Osteocyte (in vitro differentiated cells): ENCODE results near the gene BPIFB4. TPM values are rescaled to one million over a fixed set of nuclear protein-coding genes. Genes with fewer than 3 reads are reported as not detected.
"Not testable (repeated sequence)": the region's sequence is repeated elsewhere in the genome, so short reads cannot be mapped to it uniquely, and the experiment has no call there.

ENCODE experiments used
- DNase-seq: peaks from one replicate; pipeline ENCODE4 v3.0.0; 2021; ENCODE audit warnings: mixed read lengths; ENCODE audit not compliant: unreplicated experiment; ENCODE audit errors: extremely low spot score
- H3K27ac Mint-ChIP-seq: one replicate; pipeline ENCODE4 v1.8.0; 2021; ENCODE audit warnings: mild to moderate bottlenecking, mixed read lengths; ENCODE audit not compliant: unreplicated experiment
- H3K27me3 Mint-ChIP-seq: one replicate; pipeline ENCODE4 v1.8.0; 2021; ENCODE audit warnings: mixed read lengths; ENCODE audit not compliant: unreplicated experiment
- H3K36me3 Mint-ChIP-seq: one replicate; pipeline ENCODE4 v1.8.0; 2021; ENCODE audit warnings: mixed read lengths; ENCODE audit not compliant: unreplicated experiment
- H3K4me1 Mint-ChIP-seq: one replicate; pipeline ENCODE4 v1.8.0; 2021; ENCODE audit warnings: mixed read lengths; ENCODE audit not compliant: unreplicated experiment
- H3K4me3 Mint-ChIP-seq: one replicate; pipeline ENCODE4 v1.8.0; 2021; ENCODE audit warnings: mild to moderate bottlenecking, moderate library complexity, mixed read lengths; ENCODE audit not compliant: unreplicated experiment
- H3K9me3 Mint-ChIP-seq: one replicate; pipeline ENCODE4 v1.8.0; 2021; ENCODE audit warnings: mixed read lengths; ENCODE audit not compliant: unreplicated experiment
- total RNA-seq: library from RNA; stranded (reverse); gene quantifications from 2 replicates; pipeline ENCODE4 v1.2.1, GENCODE V29; 2021
- TF ChIP-seq, protein P1 (sequence below): fragments of 200-600 bp; sonication (generic); IDR thresholded peaks from 2 replicates; pipeline ENCODE4 v1.5.0; 2021; ENCODE audit warnings: antibody characterized with exemption, mild to moderate bottlenecking, moderate library complexity

BPIFB4 gene
- total RNA-seq, 1 donor from 2014 or later: not detected

DNA sequence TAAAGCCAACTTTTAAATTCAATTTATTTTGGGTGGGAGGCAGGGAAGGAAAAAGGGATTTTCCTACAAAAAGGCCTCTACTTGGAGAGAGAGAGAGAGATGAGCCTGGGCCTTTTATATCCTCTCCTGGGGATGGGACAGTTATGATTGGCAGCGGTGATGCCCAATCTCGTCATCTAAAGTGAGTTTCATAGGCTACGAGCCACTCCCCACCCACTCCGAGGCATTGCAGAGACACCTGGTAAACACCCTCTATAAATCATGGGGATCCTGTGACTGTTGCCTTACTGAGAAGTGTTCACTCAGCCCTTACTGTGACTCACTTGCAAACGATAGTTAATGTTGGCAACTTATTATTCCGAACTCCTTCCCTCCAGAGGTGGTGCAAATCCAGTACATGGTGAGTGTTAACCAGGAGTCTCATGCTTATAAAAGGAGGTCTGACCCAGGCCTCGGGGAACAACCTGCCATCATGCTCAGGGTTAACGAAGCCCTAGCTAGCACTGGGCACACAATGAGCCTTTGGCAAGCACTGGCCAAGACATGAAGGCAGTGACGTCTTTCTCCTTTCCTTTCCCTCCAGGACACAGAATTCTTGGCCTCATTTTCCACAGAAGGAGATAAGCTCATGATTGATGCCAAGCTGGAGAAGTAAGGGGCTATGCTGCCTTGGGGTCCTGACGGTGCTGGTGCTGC lies 20.5 kb downstream of the BPIFB4 start:
- TF ChIP-seq, protein P1, sequence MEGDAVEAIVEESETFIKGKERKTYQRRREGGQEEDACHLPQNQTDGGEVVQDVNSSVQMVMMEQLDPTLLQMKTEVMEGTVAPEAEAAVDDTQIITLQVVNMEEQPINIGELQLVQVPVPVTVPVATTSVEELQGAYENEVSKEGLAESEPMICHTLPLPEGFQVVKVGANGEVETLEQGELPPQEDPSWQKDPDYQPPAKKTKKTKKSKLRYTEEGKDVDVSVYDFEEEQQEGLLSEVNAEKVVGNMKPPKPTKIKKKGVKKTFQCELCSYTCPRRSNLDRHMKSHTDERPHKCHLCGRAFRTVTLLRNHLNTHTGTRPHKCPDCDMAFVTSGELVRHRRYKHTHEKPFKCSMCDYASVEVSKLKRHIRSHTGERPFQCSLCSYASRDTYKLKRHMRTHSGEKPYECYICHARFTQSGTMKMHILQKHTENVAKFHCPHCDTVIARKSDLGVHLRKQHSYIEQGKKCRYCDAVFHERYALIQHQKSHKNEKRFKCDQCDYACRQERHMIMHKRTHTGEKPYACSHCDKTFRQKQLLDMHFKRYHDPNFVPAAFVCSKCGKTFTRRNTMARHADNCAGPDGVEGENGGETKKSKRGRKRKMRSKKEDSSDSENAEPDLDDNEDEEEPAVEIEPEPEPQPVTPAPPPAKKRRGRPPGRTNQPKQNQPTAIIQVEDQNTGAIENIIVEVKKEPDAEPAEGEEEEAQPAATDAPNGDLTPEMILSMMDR: no peak
- Mint-ChIP-seq H3K27me3 (no peaks in the 10 kb centered on the region), H3K36me3 (no peaks in the 10 kb centered on the region), H3K9me3 (no peaks in the 10 kb centered on the region), H3K4me1 (no peaks in the 10 kb centered on the region), H3K4me3 (no peak overlapping the region), H3K27ac (no peak overlapping the region)
- DNase-seq: no peak

DNA sequence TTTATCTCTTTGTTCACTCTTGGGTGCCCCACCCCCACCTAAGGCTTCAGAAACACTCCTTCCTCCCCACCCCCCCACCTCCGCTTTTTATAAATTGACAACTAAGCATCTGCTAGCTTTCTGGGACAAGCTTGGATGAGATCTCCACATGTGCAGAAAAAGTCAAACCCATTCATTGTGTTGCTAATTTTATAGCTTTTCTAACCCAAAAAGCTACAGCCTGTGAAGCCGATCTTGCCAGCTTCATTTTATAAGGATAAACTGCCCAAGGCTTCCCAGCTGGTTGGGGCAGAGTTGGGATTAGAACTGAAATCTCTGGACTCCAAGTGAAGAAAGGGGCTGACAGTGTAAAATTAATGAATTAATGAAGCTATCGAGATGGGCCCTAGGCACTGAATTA lies 24.1 kb downstream of the BPIFB4 start:
- Mint-ChIP-seq H3K36me3 (no peaks in the 10 kb centered on the region), H3K9me3 (no peaks in the 10 kb centered on the region), H3K27me3 (peaks cover 2% of the 10 kb centered on the region), H3K27ac (no peak overlapping the region), H3K4me1 (no peaks in the 10 kb centered on the region), H3K4me3 (no peak overlapping the region)
- TF ChIP-seq, protein P1: no peak
- DNase-seq: no peak

DNA sequence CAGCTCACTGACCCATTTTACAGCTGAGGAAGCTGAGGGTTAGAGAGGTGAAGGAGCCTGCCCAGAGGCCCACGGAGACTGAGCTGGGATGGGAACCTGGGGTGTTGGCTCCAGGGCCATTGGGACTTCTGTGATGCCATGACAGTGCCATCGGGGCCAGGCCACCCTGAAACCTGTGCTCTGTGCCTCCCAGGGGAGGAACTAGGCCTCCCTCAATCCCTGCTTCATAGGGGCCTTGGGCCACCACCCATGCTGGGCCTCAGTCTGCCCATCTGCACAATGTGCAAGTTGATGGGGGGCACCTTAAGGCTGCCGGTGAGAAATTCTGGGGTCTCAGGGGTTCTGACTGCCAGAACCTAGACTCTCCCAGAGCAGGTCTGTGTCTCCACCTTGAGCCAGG lies 24.9 kb downstream of the BPIFB4 start:
- no peak for DNase-seq
- Mint-ChIP-seq H3K4me1 (no peaks in the 10 kb centered on the region), H3K9me3 (no peaks in the 10 kb centered on the region), H3K4me3 (no peak overlapping the region), H3K27me3 (peaks cover 2% of the 10 kb centered on the region), H3K36me3 (no peaks in the 10 kb centered on the region), H3K27ac (no peak overlapping the region)
- TF ChIP-seq, protein P1: no peak

DNA sequence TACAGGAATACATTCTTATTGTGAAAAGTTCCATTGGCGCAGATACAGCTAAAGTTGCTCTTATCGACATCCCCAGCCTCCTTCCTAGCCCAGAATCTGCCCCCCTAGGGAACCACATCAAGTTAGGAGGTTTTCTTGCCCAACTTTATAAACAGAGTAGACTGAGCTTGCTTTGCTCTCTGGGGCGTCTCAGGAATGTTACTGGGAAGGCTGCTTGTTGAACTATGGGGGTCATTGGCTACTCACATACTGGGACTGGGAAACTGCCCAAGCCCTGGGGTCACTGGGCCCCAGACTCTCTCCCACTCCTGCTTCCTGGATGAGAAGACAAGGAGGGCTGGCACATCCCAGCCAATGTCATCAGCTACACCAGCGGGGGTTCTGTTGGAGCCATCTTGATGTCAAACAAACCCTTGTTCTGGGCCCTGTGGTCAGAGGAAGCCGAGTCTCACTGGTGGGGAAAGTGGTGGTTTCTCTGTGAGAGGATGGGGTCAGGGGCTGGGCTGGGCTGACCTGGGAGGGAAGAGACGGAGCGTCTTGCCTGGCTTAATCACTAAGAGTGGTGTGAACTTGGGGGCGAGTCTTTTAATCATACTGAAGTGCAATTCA lies 26.0 kb downstream of the BPIFB4 start:
- H3K36me3 Mint-ChIP-seq: no peaks in the 10 kb centered on the region
- H3K27ac Mint-ChIP-seq: no peak overlapping the region
- H3K27me3 Mint-ChIP-seq: peaks cover 2% of the 10 kb centered on the region
- TF ChIP-seq, protein P1: no peak
- no peaks in the 10 kb centered on the region for H3K9me3 Mint-ChIP-seq
- no peaks in the 10 kb centered on the region for H3K4me1 Mint-ChIP-seq
- H3K4me3 Mint-ChIP-seq: no peak overlapping the region
- no peak for DNase-seq

DNA sequence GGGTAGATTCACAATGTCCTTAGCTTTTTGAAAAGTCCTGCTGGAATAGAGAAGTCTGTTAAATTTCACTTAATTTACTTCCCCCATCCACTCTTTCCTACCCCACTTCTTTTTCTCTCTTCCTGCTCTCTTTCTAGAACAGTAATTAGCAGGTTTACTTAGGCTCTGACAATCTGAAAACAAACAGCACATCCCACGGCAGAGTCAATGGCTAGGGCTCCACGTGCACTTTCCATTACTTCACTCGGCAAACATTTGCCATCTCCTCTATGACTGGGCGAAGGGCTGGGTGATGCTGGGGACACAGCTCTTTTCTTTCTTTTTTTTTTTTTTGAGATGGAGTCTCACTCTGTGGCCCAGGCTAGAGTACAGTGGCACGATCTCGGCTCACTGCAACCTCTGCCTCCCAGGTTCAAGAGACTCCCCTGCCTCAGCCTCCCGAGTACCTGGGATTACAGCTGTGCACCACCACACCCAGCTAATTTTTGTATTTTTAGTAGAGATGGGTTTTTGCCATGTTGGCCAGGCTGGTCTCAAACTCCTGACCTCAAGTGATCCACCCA lies 26.7 kb downstream of the BPIFB4 start:
- H3K4me1 Mint-ChIP-seq, H3K9me3 Mint-ChIP-seq, DNase-seq, H3K27me3 Mint-ChIP-seq, H3K4me3 Mint-ChIP-seq, H3K36me3 Mint-ChIP-seq, H3K27ac Mint-ChIP-seq: not testable (repeated sequence)
